ENCODE measurements around the gene EPS8.
"Not testable (repeated sequence)": the region's sequence is repeated elsewhere in the genome, so short reads cannot be mapped to it uniquely, and the experiment has no call there.

The EPS8 gene

GRCh38 chr12:15749937-15750336, 39.3 kb downstream of the EPS8 start:
- H3K4me3 ChIP-seq (replicated peaks in 1 of 2; ENCODE audit: low read depth in 2 of 2, low read length in 2 of 2): no peak overlapping the region
- DNase-seq (ENCODE audit: low read depth in 2 of 2): no peak
- no peak for TF ChIP-seq CTCF (IDR thresholded peaks at IDR 0.05; ENCODE audit: low read depth, low read length)

- DNase-seq (ENCODE audit: low read depth in 2 of 2); H3K4me3 ChIP-seq (replicated peaks in 1 of 2; ENCODE audit: low read depth in 2 of 2, low read length in 2 of 2): not testable (repeated sequence)
Measured at GRCh38 chr12:15741870-15742269, 47.3 kb downstream of the EPS8 start.

GRCh38 chr12:15741082-15741481, 48.1 kb downstream of the EPS8 start:
- no peak for TF ChIP-seq CTCF (IDR thresholded peaks at IDR 0.05; ENCODE audit: low read depth, low read length)
- no peak for DNase-seq (ENCODE audit: low read depth in 2 of 2)
- no peak overlapping the region for H3K4me3 ChIP-seq (replicated peaks in 1 of 2; ENCODE audit: low read depth in 2 of 2, low read length in 2 of 2)

- not testable (repeated sequence) for DNase-seq (ENCODE audit: low read depth in 2 of 2); H3K4me3 ChIP-seq (replicated peaks in 1 of 2; ENCODE audit: low read depth in 2 of 2, low read length in 2 of 2)
Measured at GRCh38 chr12:15740389-15740788, 48.8 kb downstream of the EPS8 start.

- TF ChIP-seq CTCF (IDR thresholded peaks at IDR 0.05; ENCODE audit: low read depth, low read length): no peak
- H3K4me3 ChIP-seq (replicated peaks in 1 of 2; ENCODE audit: low read depth in 2 of 2, low read length in 2 of 2): no peak overlapping the region
- no peak for DNase-seq (ENCODE audit: low read depth in 2 of 2)
Measured at GRCh38 chr12:15738438-15739015, 50.7 kb downstream of the EPS8 start.

- H3K4me3 ChIP-seq (replicated peaks in 1 of 2; ENCODE audit: low read depth in 2 of 2, low read length in 2 of 2): no peak overlapping the region
- DNase-seq (ENCODE audit: low read depth in 2 of 2): no peak
- TF ChIP-seq CTCF (IDR thresholded peaks at IDR 0.05; ENCODE audit: low read depth, low read length): no peak
Measured at GRCh38 chr12:15735837-15736615, 53.2 kb downstream of the EPS8 start.

GRCh38 chr12:15733136-15733535, 56.1 kb downstream of the EPS8 start:
- DNase-seq (ENCODE audit: low read depth in 2 of 2): no peak
- TF ChIP-seq CTCF (IDR thresholded peaks at IDR 0.05; ENCODE audit: low read depth, low read length): no peak
- H3K4me3 ChIP-seq (replicated peaks in 1 of 2; ENCODE audit: low read depth in 2 of 2, low read length in 2 of 2): no peak overlapping the region

Measured in cardiac fibroblast (primary cell).